ENCODE results near the gene PGM2L1.

DNA sequence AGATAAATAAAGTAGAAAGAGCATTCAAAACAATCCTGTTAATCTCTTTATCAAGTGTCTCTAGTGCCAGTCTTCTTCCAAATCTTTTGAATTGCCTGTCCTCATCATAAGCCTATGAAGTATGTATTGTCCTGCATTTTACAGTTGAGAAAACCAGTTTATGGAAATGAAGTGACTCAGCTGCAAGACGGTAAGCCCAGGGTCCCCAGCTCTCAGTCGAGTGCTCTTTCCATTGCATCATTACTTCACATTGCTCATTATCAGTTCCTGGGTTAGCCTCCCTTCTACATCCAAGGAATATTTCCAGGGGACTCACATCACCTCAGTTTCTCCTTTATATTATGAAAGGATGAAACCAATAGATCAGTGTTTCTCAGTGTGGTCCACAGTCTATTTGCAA, 77.7 kb downstream of the PGM2L1 start:
- TF ChIP-seq, protein P1, sequence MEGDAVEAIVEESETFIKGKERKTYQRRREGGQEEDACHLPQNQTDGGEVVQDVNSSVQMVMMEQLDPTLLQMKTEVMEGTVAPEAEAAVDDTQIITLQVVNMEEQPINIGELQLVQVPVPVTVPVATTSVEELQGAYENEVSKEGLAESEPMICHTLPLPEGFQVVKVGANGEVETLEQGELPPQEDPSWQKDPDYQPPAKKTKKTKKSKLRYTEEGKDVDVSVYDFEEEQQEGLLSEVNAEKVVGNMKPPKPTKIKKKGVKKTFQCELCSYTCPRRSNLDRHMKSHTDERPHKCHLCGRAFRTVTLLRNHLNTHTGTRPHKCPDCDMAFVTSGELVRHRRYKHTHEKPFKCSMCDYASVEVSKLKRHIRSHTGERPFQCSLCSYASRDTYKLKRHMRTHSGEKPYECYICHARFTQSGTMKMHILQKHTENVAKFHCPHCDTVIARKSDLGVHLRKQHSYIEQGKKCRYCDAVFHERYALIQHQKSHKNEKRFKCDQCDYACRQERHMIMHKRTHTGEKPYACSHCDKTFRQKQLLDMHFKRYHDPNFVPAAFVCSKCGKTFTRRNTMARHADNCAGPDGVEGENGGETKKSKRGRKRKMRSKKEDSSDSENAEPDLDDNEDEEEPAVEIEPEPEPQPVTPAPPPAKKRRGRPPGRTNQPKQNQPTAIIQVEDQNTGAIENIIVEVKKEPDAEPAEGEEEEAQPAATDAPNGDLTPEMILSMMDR (IDR thresholded peaks at IDR 0.05; ENCODE audit: low read length), result no peak
- TF ChIP-seq EZH2 (optimal IDR thresholded peaks at IDR 0.05; ENCODE audit: low read depth, low read length), result no peak
